ENCODE data around the gene MCF2L2. TPM values are rescaled to one million over a fixed set of nuclear protein-coding genes. Genes with fewer than 3 reads are reported as not detected.

The MCF2L2 gene
- total and polyA plus RNA-seq, 9 of the 15 experiments (the other 6 are each of a cell fraction or from before 2014, with no cell fraction given) = 0.56 to 4.2 (median 3.0) TPM

DNA sequence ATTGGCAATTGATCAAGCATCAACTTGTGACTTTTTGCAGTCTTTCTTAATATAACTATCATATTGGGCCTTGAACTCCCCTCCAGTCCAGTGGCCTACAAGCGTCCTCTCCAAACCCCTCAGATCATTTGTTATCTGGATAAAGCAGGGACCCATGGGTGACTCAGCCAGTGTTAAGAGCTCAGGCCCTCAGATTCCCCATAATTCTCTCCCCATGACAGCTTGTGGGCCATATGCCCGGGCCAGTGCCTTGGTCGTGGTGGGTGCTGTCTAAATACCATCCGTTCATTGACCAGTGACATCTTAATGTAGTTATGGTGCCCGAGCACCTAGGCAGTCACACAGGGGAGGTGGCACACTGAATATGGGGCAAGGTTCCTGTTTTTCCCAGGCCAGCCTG lies 18.1 kb downstream of the MCF2L2 start (continued):
- TF ChIP-seq, protein P1, sequence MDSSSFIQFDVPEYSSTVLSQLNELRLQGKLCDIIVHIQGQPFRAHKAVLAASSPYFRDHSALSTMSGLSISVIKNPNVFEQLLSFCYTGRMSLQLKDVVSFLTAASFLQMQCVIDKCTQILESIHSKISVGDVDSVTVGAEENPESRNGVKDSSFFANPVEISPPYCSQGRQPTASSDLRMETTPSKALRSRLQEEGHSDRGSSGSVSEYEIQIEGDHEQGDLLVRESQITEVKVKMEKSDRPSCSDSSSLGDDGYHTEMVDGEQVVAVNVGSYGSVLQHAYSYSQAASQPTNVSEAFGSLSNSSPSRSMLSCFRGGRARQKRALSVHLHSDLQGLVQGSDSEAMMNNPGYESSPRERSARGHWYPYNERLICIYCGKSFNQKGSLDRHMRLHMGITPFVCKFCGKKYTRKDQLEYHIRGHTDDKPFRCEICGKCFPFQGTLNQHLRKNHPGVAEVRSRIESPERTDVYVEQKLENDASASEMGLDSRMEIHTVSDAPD (CRISPR knock-in tag; IDR thresholded peaks at IDR 0.05) = no peak
- TF ChIP-seq BRD9 (IDR thresholded peaks at IDR 0.05; ENCODE audit: low read depth, partially characterized antibody) (no peak), SOX6 (IDR thresholded peaks at IDR 0.05) (peak; percentile 59), PHB2 (IDR thresholded peaks at IDR 0.05; ENCODE audit: low read depth) (no peak), TAF15 (IDR thresholded peaks at IDR 0.05; ENCODE audit: low read depth, low read length) (no peak), ZEB2 (IDR thresholded peaks at IDR 0.05) (no peak), KDM1A (IDR thresholded peaks at IDR 0.05) (peak; percentile 77 to 80; a peak in 3 of 4 replicates), NR3C1 (CRISPR knock-in tag; IDR thresholded peaks at IDR 0.05) (no peak), GABPA (tag; conservative IDR thresholded peaks at IDR 0.05; ENCODE audit: low read depth) (no peak), CBX1 (IDR thresholded peaks at IDR 0.05; ENCODE audit: low read depth) (no peak), RBBP5 (IDR thresholded peaks at IDR 0.05; ENCODE audit: borderline replicate concordance, insufficient read depth, low read length, poor library complexity, severe bottlenecking) (no peak), ZNF551 (CRISPR knock-in tag; IDR thresholded peaks at IDR 0.05) (no peak), ZNF79 (CRISPR knock-in tag; IDR thresholded peaks at IDR 0.05; ENCODE audit: low read depth) (no peak), ZNF583 (CRISPR knock-in tag; IDR thresholded peaks at IDR 0.05) (no peak), ZBED1 (IDR thresholded peaks at IDR 0.05) (no peak), MCM3 (IDR thresholded peaks at IDR 0.05) (no peak), CSDE1 (IDR thresholded peaks at IDR 0.05) (no peak), ZNF184 (CRISPR knock-in tag; IDR thresholded peaks at IDR 0.05) (no peak)
- TF ChIP-seq, protein P2, sequence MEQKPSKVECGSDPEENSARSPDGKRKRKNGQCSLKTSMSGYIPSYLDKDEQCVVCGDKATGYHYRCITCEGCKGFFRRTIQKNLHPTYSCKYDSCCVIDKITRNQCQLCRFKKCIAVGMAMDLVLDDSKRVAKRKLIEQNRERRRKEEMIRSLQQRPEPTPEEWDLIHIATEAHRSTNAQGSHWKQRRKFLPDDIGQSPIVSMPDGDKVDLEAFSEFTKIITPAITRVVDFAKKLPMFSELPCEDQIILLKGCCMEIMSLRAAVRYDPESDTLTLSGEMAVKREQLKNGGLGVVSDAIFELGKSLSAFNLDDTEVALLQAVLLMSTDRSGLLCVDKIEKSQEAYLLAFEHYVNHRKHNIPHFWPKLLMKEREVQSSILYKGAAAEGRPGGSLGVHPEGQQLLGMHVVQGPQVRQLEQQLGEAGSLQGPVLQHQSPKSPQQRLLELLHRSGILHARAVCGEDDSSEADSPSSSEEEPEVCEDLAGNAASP (IDR thresholded peaks at IDR 0.05) = no peak
- TF ChIP-seq, protein P3, sequence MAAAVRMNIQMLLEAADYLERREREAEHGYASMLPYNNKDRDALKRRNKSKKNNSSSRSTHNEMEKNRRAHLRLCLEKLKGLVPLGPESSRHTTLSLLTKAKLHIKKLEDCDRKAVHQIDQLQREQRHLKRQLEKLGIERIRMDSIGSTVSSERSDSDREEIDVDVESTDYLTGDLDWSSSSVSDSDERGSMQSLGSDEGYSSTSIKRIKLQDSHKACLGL (CRISPR knock-in tag; IDR thresholded peaks at IDR 0.05; ENCODE audit: borderline replicate concordance, poor library complexity, severe bottlenecking) = no peak
- TF ChIP-seq, protein P4, sequence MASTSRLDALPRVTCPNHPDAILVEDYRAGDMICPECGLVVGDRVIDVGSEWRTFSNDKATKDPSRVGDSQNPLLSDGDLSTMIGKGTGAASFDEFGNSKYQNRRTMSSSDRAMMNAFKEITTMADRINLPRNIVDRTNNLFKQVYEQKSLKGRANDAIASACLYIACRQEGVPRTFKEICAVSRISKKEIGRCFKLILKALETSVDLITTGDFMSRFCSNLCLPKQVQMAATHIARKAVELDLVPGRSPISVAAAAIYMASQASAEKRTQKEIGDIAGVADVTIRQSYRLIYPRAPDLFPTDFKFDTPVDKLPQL (IDR thresholded peaks at IDR 0.05; ENCODE audit: extremely low read depth, insufficient read length) = no peak
- TF ChIP-seq, protein P5, sequence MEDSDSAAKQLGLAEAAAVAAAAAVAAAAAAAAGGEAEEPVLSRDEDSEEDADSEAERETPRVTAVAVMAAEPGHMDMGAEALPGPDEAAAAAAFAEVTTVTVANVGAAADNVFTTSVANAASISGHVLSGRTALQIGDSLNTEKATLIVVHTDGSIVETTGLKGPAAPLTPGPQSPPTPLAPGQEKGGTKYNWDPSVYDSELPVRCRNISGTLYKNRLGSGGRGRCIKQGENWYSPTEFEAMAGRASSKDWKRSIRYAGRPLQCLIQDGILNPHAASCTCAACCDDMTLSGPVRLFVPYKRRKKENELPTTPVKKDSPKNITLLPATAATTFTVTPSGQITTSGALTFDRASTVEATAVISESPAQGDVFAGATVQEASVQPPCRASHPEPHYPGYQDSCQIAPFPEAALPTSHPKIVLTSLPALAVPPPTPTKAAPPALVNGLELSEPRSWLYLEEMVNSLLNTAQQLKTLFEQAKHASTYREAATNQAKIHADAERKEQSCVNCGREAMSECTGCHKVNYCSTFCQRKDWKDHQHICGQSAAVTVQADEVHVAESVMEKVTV (CRISPR knock-in tag; IDR thresholded peaks at IDR 0.05) = no peak
- TF ChIP-seq, protein P6, sequence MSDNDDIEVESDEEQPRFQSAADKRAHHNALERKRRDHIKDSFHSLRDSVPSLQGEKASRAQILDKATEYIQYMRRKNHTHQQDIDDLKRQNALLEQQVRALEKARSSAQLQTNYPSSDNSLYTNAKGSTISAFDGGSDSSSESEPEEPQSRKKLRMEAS (CRISPR knock-in tag; IDR thresholded peaks at IDR 0.05) = no peak
- TF ChIP-seq, protein P7, sequence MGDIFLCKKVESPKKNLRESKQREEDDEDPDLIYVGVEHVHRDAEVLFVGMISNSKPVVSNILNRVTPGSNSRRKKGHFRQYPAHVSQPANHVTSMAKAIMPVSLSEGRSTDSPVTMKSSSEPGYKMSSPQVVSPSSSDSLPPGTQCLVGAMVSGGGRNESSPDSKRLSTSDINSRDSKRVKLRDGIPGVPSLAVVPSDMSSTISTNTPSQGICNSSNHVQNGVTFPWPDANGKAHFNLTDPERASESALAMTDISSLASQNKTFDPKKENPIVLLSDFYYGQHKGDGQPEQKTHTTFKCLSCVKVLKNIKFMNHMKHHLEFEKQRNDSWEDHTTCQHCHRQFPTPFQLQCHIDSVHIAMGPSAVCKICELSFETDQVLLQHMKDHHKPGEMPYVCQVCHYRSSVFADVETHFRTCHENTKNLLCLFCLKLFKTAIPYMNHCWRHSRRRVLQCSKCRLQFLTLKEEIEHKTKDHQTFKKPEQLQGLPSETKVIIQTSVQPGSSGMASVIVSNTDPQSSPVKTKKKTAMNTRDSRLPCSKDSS (IDR thresholded peaks at IDR 0.05; ENCODE audit: low read depth, partially characterized antibody) = no peak
